H1 (cell line): ENCODE data around the gene FADS6. TPM values are rescaled to one million over a fixed set of nuclear protein-coding genes. Genes with fewer than 3 reads are reported as not detected.

Experiments
- ASH2L ChIP-seq: fragments of 200-600, 300-600 bp; sonication (generic); IDR thresholded peaks from one replicate; pipeline ENCODE4 v1.7.1; 2017; ENCODE audit warnings: low read length
- KDM4A ChIP-seq: IDR thresholded peaks from one replicate; pipeline ENCODE4 v1.7.1; 2012; ENCODE audit warnings: low read depth, mild to moderate bottlenecking, moderate library complexity, low read length, inconsistent platforms; ENCODE audit not compliant: severe bottlenecking
- RNF2 ChIP-seq: fragments of 200-900, 300-1000 bp; sonication (generic); IDR thresholded peaks from 2 replicates; pipeline ENCODE4 v1.7.1; 2016; ENCODE audit warnings: borderline replicate concordance, low read depth, mild to moderate bottlenecking, antibody characterized with exemption, low read length; ENCODE audit not compliant: poor library complexity, severe bottlenecking; ENCODE audit errors: missing control alignments
- polyA plus RNA-seq, 7 experiments: library from polyadenylated mRNA; depleted of rRNA in 3 of 7; stranded (reverse) in 5 of 7; unstranded in 2 of 7; fragments of >200 nt in 5 of 7; fragments of 200-250 nt in 2 of 7; gene quantifications; 1 replicate in 5 of 7; 2 replicates in 1 of 7; 4 replicates in 1 of 7; pipeline versions ENCODE4 v1.2.1 to v1.2.3, GENCODE V29; 2011 to 2013; ENCODE audit warnings: missing spikeins in 2 of 7, mixed read lengths in 2 of 7
- total RNA-seq: library from RNA; stranded (reverse); fragmentation: NEBNext Ultra II Directional; extraction: Animal tissue kit (Norgen Biotek cat#: 25700); gene quantifications from 2 replicates; pipeline ENCODE4 v1.2.1, GENCODE V29; 2021

FADS6 gene
- total and polyA plus RNA-seq, 2 of the 8 experiments (the other 6 are each of a cell fraction or from before 2014, with no cell fraction given): 0.56 to 2.5 TPM

GRCh38 chr17:74935585-74936469 lies 42.4 kb upstream of the FADS6 start, which contains the start of gene OTOP3 (continued):
- peak; percentile 42 for TF ChIP-seq RNF2
- TF ChIP-seq KDM4A: peak; percentile 46
- peak; percentile 21 for TF ChIP-seq ASH2L
- TF ChIP-seq, all 59 proteins: peak for 6
